K562 (cell line): ENCODE data around the gene MAP2K7. TPM values are rescaled to one million over a fixed set of nuclear protein-coding genes. Genes with fewer than 3 reads are reported as not detected.

Experiments used
- ADNP ChIP-seq: fragments of 200-800 bp; sonication (Bioruptor generic); IDR thresholded peaks from 2 replicates; pipeline ENCODE4 v1.6.1; 2016; ENCODE audit warnings: missing genetic modification characterization, missing compliant biosample characterization
- MAFG ChIP-seq: fragments of 450-650 bp; conservative IDR thresholded peaks from 2 replicates; pipeline ENCODE4 v1.6.1; 2016; ENCODE audit warnings: missing genetic modification characterization, missing compliant biosample characterization
- MGA ChIP-seq: fragments of 450-650 bp; IDR thresholded peaks from 2 replicates; pipeline ENCODE4 v1.6.1; 2016; ENCODE audit warnings: mild to moderate bottlenecking, moderate library complexity
- RB1 ChIP-seq: fragments of 450-650 bp; IDR thresholded peaks from 2 replicates; pipeline ENCODE4 v1.6.1; 2017; ENCODE audit warnings: low read depth, mild to moderate bottlenecking
- STAG1 ChIP-seq: sonication (generic); formaldehyde crosslinking; IDR thresholded peaks from 2 replicates; pipeline ENCODE4 v1.5.0; 2020; ENCODE audit warnings: missing genetic modification reagents, borderline replicate concordance
- ZBTB43 ChIP-seq: sonication (generic); formaldehyde crosslinking; IDR thresholded peaks from 2 replicates; pipeline ENCODE4 v1.8.0; 2023; ENCODE audit warnings: mild to moderate bottlenecking, missing genetic modification reagents
- ZBTB49 ChIP-seq: sonication (generic); formaldehyde crosslinking; IDR thresholded peaks from 2 replicates; pipeline ENCODE4 v1.8.0; 2022; ENCODE audit warnings: missing genetic modification reagents, mild to moderate bottlenecking, borderline replicate concordance
- ZNF165 ChIP-seq: fragments of 250-450 bp; sonication (Bioruptor Pico); IDR thresholded peaks from 2 replicates; pipeline ENCODE4 v1.4.0; 2020; ENCODE audit warnings: borderline replicate concordance
- ZNF449 ChIP-seq: fragments of 250-450 bp; sonication (Bioruptor Pico); IDR thresholded peaks from 2 replicates; pipeline ENCODE4 v1.8.0; 2022; ENCODE audit warnings: moderate library complexity, mild to moderate bottlenecking, inconsistent platforms
- polyA plus RNA-seq, 8 experiments: library from polyadenylated mRNA; depleted of rRNA in 4 of 8; stranded (reverse) in 5 of 8; unstranded in 3 of 8; fragments of >200 nt; fragmentation: Nextera tagmentation in 2 of 8; fragmentation: Illumina TruSeq in 1 of 8; extraction: Ambion mirVana in 2 of 8; extraction: Trizol in 1 of 8; gene quantifications; 2 replicates each; pipeline versions ENCODE4 v1.2.1 to v1.2.3, GENCODE V29; 2011 to 2014; ENCODE audit warnings: inconsistent platforms in 1 of 8, missing spikeins in 1 of 8
- total RNA-seq, 7 experiments: library from RNA; depleted of rRNA in 6 of 7; stranded (reverse); fragments of >200 nt in 6 of 7; fragmentation: Illumina TruSeq in 2 of 7; extraction: Trizol in 2 of 7; gene quantifications; 2 replicates each; pipeline versions ENCODE4 v1.2.1 to v1.2.3, GENCODE V29; 2011 to 2021; ENCODE audit warnings: low replicate concordance in 1 of 7

The MAP2K7 gene
- total and polyA plus RNA-seq, 9 of the 15 experiments (the other 6 are each of a cell fraction or from before 2014, with no cell fraction given), result 0.51 to 45.8 (median 14.1) TPM

- TF ChIP-seq MGA, result no peak
- TF ChIP-seq STAG1 (CRISPR knock-in tag), result no peak
- no peak for TF ChIP-seq ZBTB43
- TF ChIP-seq RB1, result no peak
- no peak for TF ChIP-seq ZBTB49
- no peak for TF ChIP-seq ZNF449 (CRISPR knock-in tag)
- TF ChIP-seq ADNP (tag), result no peak
- TF ChIP-seq ZNF165 (CRISPR knock-in tag), result no peak
- TF ChIP-seq MAFG, result no peak
Observed at GRCh38 chr19:7871437-7872305, 32.0 kb upstream of the MAP2K7 start (continued).
